BJ (cell line): Measurements from ENCODE around the gene FSTL3. TPM values are rescaled to one million over a fixed set of nuclear protein-coding genes. Genes with fewer than 3 reads are reported as not detected.

Experiments used
- CTCF ChIA-PET: fragments of 350-600 bp; formaldehyde crosslinking; extraction: SDS; loops from one replicate; lab custom pipeline; 2021; ENCODE audit warnings: antibody characterized with exemption, inconsistent platforms; lab: Yijun Ruan, JAX
- POLR2A ChIA-PET: fragments of 300-600 bp; sonication (Branson Sonifier 250); formaldehyde crosslinking; extraction: SDS; loops from one replicate; lab custom pipeline; 2021; ENCODE audit warnings: antibody characterized with exemption; lab: Charles Lee
- DNase-seq: peaks from one replicate; pipeline ENCODE4 v3.0.0-alpha.2; 2011; ENCODE audit warnings: low read depth
- H3K27me3 ChIP-seq: 2 replicates; pipeline ENCODE4 v1.6.0; 2011; ENCODE audit warnings: low read length; ENCODE audit not compliant: control insufficient read depth, insufficient read depth
- H3K36me3 ChIP-seq: 2 replicates; pipeline ENCODE4 v1.5.1; 2011; ENCODE audit warnings: low read length; ENCODE audit not compliant: control insufficient read depth, insufficient read depth
- H3K4me3 ChIP-seq: 2 replicates; pipeline ENCODE4 v1.5.1; 2011; ENCODE audit warnings: low read depth, mild to moderate bottlenecking, control low read depth, low read length
- CTCF ChIP-seq: IDR thresholded peaks from 2 replicates; pipeline ENCODE4 v1.5.1; 2011; ENCODE audit warnings: low read depth, mild to moderate bottlenecking, control low read depth, inconsistent platforms, low read length, moderate library complexity; ENCODE audit not compliant: insufficient read depth
- polyA plus RNA-seq: library from polyadenylated mRNA; depleted of rRNA; stranded (reverse); fragments of >200 nt; gene quantifications from 2 replicates; pipeline ENCODE4 v1.2.3, GENCODE V29; 2011

FSTL3 gene
- polyA plus RNA-seq, 1 experiment, result 83.2 TPM

GRCh38 chr19:638906-639252 is 37.3 kb upstream of the FSTL3 start:
- H3K36me3 ChIP-seq, result no peaks in the 10 kb centered on the region
- no peak for TF ChIP-seq CTCF
- H3K27me3 ChIP-seq, result no peaks in the 10 kb centered on the region
- CTCF ChIA-PET, result no interaction called here
- POLR2A ChIA-PET, result no interaction called here
- DNase-seq, result no peak
- H3K4me3 ChIP-seq, result peak overlapping the region; percentile 41

GRCh38 chr19:639253-640160 is 36.7 kb upstream of the FSTL3 start, which contains the start of gene FGF22:
Gene FGF22, plus strand, starts transcription at chr19:639879. Its CDS starts 47 bp downstream, at chr19:639926.
- Histone ChIP-seq H3K27me3 (no peaks in the 10 kb centered on the region), H3K4me3 (peak within 1 kb of the TSS; percentile 41), H3K36me3 (no peaks in the 10 kb centered on the region)
- CTCF ChIA-PET, result no interaction called here
- TF ChIP-seq CTCF, result no peak
- DNase-seq, result no peak
- POLR2A ChIA-PET, result no interaction called here

- POLR2A ChIA-PET, result no interaction called here
- CTCF ChIA-PET, result no interaction called here
- no peak for DNase-seq
- peaks cover 2% of the 10 kb centered on the region; the same call in 1 of the 2 replicates for H3K36me3 ChIP-seq
- TF ChIP-seq CTCF, result no peak
- peak overlapping the region; percentile 32 for H3K4me3 ChIP-seq
- H3K27me3 ChIP-seq, result no peaks in the 10 kb centered on the region
Observed at GRCh38 chr19:640161-640558, 36.0 kb upstream of the FSTL3 start.

GRCh38 chr19:640606-641189 is 35.5 kb upstream of the FSTL3 start:
- Histone ChIP-seq H3K36me3 (peaks cover 2% of the 10 kb centered on the region), H3K4me3 (no peak overlapping the region), H3K27me3 (no peaks in the 10 kb centered on the region)
- TF ChIP-seq CTCF, result no peak
- ChIA-PET POLR2A (no interaction called here), CTCF (no interaction called here)
- no peak for DNase-seq

GRCh38 chr19:641702-642101 is 34.5 kb upstream of the FSTL3 start:
- no peak for DNase-seq
- POLR2A ChIA-PET, result no interaction called here

More at GRCh38 chr19:641702-642101, 34.5 kb upstream of the FSTL3 start:
- no peak overlapping the region for H3K4me3 ChIP-seq
- no peaks in the 10 kb centered on the region for H3K27me3 ChIP-seq
- TF ChIP-seq CTCF, result no peak
- peaks cover 6% of the 10 kb centered on the region for H3K36me3 ChIP-seq
- CTCF ChIA-PET, result no interaction called here
